Lung (tissue), 12 donors: ENCODE results near the gene INCENP. TPM values are rescaled to one million over a fixed set of nuclear protein-coding genes. Genes with fewer than 3 reads are reported as not detected.

ENCODE experiments used
- ATAC-seq: fragments of 200-7000 bp; cut with Tn5 transposase; one replicate; pipeline ENCODE4 v1.9.1; 2020; ENCODE audit warnings: moderate number of reproducible peaks; ENCODE audit not compliant: insufficient read depth, low FRiP score
- DNase-seq, 3 donors: peaks; one replicate each; pipeline ENCODE4 v3.0.0-alpha.2; 2013 to 2017
- H3K27ac ChIP-seq, 2 donors: one replicate each; pipeline ENCODE4 v1.5.1; 2013; ENCODE audit warnings: mild to moderate bottlenecking in 2 of 2, moderate library complexity in 2 of 2, control low read depth in 1 of 2, inconsistent platforms in 1 of 2, low read depth in 1 of 2, low read length in 1 of 2
- H3K27me3 ChIP-seq, 3 donors: one replicate each; pipeline ENCODE4 v1.5.1; 2013; ENCODE audit warnings: low read length in 2 of 3; ENCODE audit not compliant: control insufficient read depth in 3 of 3, insufficient read depth in 3 of 3
- H3K36me3 ChIP-seq, 4 donors: one replicate each; pipeline ENCODE4 v1.5.1; 2013; ENCODE audit warnings: low read length in 4 of 4, mild to moderate bottlenecking in 1 of 4, moderate library complexity in 1 of 4; ENCODE audit not compliant: control insufficient read depth in 4 of 4, insufficient read depth in 4 of 4
- H3K4me1 ChIP-seq, 5 donors: one replicate each; pipeline ENCODE4 v1.5.1; 2013; ENCODE audit warnings: low read length in 5 of 5, mild to moderate bottlenecking in 2 of 5, moderate library complexity in 1 of 5; ENCODE audit not compliant: control insufficient read depth in 5 of 5, insufficient read depth in 5 of 5
- H3K4me3 ChIP-seq: one replicate; pipeline ENCODE4 v1.5.1; 2013; ENCODE audit warnings: mild to moderate bottlenecking, control low read depth, moderate library complexity
- H3K9ac ChIP-seq, 2 donors: one replicate each; pipeline ENCODE4 v1.5.1; 2013; ENCODE audit warnings: low read length in 2 of 2, control low read depth in 1 of 2; ENCODE audit not compliant: insufficient read depth in 1 of 2
- H3K9me3 ChIP-seq, 4 donors: one replicate each; pipeline ENCODE4 v1.5.1; 2013; ENCODE audit warnings: low read length in 3 of 4, mild to moderate bottlenecking in 1 of 4, moderate library complexity in 1 of 4; ENCODE audit not compliant: control insufficient read depth in 4 of 4, insufficient read depth in 3 of 4
- WGBS, 2 donors: extraction: QIAGEN DNeasy Blood & Tissue Kit; methylation state at CpG; one replicate each; pipeline ENCODE4 v1.1.7; 2013; 5-methylcytosine and 5-hydroxymethylcytosine counted together
- polyA plus RNA-seq, 2 donors: library from polyadenylated mRNA; stranded (reverse); fragments of 200-250 nt; gene quantifications; one replicate each; pipeline ENCODE4 v1.2.1, GENCODE V29; 2013
- total RNA-seq, 2 donors: library from RNA; depleted of rRNA in 1 of 2; stranded (reverse); fragments of >200 nt in 1 of 2; gene quantifications; one replicate each; pipeline ENCODE4 v1.2.1, GENCODE V29; 2014 to 2021
- TF ChIP-seq, protein P1 (sequence below): IDR thresholded peaks from 2 replicates; pipeline ENCODE4 v1.5.1; 2012; ENCODE audit warnings: mild to moderate bottlenecking; ENCODE audit errors: control extremely low read depth, extremely low read depth
- donor health status: control.
- donor health status: control.
- donor health status: Bipolar disorder and iron deficiency.
- donor health status: healthy.
- donor health status: DM: yes; HTN: yes; CAD: no.

Gene INCENP
- total and polyA plus RNA-seq, 4 donors = 3.8 to 14.1 (median 10.0) TPM

GRCh38 chr11:62176766-62177165, 53.0 kb downstream of the INCENP start:
- ATAC-seq (no peak), DNase-seq (no peak)
- no peaks in the 10 kb centered on the region for H3K4me1 ChIP-seq
- H3K9me3 ChIP-seq = peaks cover 0 to 2% (median 0%) of the 10 kb centered on the region in 4 donors
- TF ChIP-seq, protein P1, sequence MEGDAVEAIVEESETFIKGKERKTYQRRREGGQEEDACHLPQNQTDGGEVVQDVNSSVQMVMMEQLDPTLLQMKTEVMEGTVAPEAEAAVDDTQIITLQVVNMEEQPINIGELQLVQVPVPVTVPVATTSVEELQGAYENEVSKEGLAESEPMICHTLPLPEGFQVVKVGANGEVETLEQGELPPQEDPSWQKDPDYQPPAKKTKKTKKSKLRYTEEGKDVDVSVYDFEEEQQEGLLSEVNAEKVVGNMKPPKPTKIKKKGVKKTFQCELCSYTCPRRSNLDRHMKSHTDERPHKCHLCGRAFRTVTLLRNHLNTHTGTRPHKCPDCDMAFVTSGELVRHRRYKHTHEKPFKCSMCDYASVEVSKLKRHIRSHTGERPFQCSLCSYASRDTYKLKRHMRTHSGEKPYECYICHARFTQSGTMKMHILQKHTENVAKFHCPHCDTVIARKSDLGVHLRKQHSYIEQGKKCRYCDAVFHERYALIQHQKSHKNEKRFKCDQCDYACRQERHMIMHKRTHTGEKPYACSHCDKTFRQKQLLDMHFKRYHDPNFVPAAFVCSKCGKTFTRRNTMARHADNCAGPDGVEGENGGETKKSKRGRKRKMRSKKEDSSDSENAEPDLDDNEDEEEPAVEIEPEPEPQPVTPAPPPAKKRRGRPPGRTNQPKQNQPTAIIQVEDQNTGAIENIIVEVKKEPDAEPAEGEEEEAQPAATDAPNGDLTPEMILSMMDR = no peak
- H3K27me3 ChIP-seq = peaks cover 0 to 33% (median 2%) of the 10 kb centered on the region in 3 donors
- no peak overlapping the region for H3K4me3 ChIP-seq
- 90% methylated on average over 3 of the region's 3 CpGs for WGBS, 2 donors
- H3K9ac ChIP-seq = no peak overlapping the region
- no peaks in the 10 kb centered on the region for H3K36me3 ChIP-seq
- H3K27ac ChIP-seq = no peak overlapping the region

DNA sequence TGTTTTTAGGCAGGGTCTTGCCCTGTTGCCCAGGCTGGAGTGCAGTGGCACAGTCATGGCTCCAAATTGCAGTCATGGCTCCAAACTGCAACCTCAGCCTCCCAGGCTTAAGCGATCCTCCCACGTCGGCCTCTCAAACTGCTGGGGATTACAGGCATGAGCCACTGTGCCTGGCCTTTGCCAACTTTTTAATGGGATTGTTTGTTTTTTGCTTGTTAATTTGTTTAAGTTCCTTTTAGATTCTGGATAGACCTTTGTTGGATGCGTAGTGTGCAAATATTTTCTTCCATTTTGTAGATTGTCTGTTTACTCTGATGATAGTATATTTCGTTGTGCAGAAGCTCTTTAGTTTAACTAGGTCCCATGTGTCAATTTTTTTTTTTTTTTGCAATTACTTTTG, 56.2 kb downstream of the INCENP start:
- peaks cover 0 to 2% (median 0%) of the 10 kb centered on the region in 4 donors for H3K9me3 ChIP-seq
- no peak overlapping the region for H3K4me3 ChIP-seq
- no peak overlapping the region for H3K9ac ChIP-seq
- DNase-seq (no peak), ATAC-seq (no peak)
- no peak overlapping the region for H3K27ac ChIP-seq
- H3K4me1 ChIP-seq = no peaks in the 10 kb centered on the region
- WGBS, 2 donors = 85 to 95% methylated on average over 5 of the region's 5 CpGs
- H3K36me3 ChIP-seq = no peaks in the 10 kb centered on the region
- TF ChIP-seq, protein P1 = no peak
- peaks cover 0 to 20% (median 0%) of the 10 kb centered on the region in 3 donors for H3K27me3 ChIP-seq

DNA sequence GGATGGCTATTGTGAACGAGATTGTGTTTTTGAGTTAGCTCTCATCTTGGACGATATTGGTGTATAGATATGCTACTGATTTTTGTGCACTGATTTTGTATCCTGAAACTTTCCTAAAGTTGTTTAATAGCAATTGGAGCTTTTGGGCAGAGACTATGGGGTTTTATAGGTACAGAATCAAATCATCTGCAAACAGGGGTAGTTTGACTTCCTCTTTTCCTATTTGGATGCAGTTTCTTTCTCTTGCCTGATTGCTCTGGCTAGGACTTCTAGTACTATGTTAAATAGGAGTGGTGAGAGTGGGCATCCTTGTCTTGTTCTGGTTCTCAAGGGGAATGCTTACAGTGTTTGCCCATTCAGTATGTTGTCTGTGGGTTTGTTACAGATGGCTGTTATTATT, 57.3 kb downstream of the INCENP start:
- Histone ChIP-seq H3K27ac (no peak overlapping the region), H3K4me1 (no peaks in the 10 kb centered on the region), H3K9me3 (peaks cover 0 to 2% (median 0%) of the 10 kb centered on the region in 4 donors), H3K27me3 (peaks cover 0 to 10% (median 0%) of the 10 kb centered on the region in 3 donors), H3K4me3 (no peak overlapping the region), H3K36me3 (no peaks in the 10 kb centered on the region), H3K9ac (no peak overlapping the region)
- no peak for ATAC-seq
- 73 to 93% methylated on average over 2 of the region's 2 CpGs for WGBS, 2 donors
- no peak for DNase-seq
- TF ChIP-seq, protein P1 = no peak
